HTERT RPE-1 (cell line): Measurements from ENCODE around the gene GAST.

Experiments
- in situ Hi-C: fragments of 300-500 bp; cut with MboI; formaldehyde crosslinking; loops from 4 replicates; pipeline ENCODE4 v1.14.3; 2020; ENCODE audit warnings: low sequenced_read_pairs

The GAST gene

DNA sequence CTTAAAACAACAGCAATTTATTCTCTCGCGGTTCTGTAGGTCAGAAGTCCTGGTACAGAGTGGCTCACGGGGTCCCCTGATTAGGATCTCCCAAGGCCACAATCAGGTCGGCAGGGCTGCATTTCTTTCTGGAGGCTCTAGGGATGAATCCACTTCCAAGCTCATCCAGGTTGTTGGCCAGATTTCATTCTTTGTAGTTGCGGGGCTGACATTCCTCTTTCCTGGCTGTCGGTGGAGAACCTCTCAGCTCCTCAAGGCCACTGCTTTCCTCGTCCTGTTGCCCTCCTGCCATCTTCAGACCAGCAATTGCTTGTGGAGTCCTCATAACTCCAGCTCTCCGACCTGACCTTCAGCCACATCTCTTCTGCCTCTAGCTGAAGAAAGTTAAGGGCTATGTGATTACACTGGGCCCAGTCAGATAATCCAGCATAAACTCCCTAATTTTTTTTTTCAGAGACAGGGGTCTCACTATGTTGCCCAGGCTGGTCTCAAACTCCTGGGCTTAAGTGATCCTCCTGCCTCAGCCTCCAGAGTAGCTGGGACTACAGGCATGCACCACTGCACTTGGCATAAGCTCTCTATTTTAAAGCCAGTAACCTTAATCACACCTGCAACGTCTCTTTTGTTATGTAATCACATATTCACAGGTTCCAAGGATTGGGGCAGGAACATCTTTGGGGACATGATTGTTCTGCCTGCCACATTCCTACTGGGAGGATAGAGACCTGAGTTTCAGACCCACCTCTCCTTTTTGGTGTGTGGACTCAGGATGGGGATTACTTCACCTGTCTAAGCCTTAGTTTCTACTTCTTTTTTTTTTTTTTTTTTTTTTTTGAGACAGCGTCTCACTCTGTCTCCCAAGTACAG is 4.1 kb upstream of the GAST start:
- in situ Hi-C loops: no loop called here

DNA sequence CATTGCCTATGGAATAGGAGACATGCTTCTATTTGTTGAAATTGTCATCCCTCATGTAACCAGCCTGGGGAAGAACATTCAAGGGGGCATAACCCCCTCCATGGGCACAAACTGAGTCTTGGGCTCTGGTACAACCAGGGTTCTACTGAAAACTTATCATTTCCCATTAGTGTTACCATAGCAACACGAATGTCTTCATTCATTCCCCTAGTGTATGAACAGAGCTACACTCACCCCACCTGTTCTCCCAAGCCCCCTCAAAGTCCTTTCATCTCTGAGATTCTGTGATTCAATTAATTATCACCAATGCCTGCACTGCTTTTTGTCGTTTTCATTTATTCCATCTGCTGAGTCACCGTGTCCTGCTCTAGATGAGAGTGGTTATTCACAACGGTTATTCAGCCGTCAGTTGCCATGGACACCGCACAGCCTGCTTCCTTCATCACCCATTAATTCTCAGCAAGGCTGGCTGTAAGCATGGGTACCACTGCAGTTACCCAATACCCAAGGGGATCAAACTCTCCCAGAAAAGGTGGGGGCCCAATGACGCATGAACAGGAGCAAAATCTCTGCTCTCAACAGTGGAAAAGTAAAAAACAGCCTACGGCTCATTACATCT is 1.6 kb upstream of the GAST start:
- in situ Hi-C loops: no loop called here

DNA sequence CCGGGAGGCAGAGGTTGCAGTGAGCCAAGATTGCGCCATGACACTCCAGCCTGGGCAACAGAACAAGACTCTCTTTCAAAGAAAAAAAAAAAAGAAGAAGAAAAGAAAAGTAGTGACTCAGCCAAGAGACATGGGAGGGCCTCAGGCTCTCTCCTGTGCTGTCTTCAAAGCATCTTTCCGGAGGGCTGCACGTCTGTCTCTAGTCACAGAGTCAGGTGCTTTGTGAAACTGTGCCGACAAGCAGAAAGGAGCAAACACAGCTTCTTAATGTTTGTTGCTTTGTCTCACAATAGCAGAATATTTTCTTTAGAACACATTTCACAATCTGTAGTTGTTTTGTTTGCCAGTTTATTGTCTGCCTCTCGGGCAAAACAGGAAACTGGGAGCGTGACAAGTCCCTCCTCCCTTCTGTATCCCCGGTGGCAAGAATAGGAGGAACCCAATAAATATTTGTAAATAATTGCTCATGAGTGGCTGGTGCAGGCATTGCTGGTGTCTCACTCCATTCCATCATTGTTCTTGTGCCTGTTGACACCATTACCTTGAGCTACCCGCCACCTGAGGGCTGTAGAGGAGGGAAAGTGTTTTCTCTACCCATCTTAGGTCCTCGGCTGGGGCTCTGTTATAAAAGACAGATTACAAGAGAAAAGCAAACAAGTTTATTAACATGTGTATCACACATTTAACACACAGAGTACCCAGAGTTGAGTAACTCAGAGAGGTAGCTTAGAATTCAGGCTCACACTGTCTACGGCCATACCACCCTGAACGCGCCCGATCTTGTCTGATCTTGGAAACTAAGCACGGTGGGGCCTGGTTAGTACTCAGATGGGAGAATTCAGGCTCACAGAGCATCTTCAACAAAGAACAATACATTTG is 5.5 kb downstream of the GAST start:
- in situ Hi-C loops: no loop called here

DNA sequence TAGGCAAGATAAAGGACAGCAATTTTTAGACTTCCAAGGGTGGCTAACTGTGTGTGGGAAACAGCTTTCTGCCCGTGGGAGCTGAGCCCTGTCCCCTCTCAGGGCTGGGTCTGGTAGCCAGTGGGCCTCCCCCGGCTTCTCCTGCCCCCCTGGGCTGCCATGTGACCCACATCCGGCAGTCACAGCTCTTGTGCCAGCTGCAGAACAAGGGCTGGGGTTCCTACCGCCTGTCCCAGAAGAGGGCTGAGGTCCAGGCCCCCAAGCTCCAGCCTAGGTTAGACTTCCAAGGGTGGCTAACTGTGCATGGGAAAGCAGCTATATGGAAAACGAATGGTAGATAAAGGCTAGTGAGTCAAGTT is 6.1 kb downstream of the GAST start:
- in situ Hi-C loops: no loop called here

DNA sequence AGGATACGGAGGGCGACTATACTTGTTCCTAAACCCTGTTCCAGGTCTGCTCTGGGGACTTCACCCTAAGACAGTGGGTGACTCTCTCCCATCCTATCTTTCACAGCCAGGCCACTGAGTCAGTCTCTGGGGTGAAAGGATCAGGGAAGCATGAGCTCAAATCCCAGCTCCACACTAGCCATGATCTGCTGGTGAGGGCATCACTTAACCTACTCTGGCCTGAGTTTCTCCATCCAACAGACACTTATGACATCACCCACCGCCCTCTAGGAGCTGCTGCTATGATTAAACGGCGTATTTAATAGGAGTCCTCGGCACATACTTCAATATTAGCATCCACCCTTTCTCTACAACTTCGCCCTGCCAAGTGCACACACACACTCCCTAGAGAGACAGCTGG is 10.1 kb downstream of the GAST start:
- in situ Hi-C loops: no loop called here

DNA sequence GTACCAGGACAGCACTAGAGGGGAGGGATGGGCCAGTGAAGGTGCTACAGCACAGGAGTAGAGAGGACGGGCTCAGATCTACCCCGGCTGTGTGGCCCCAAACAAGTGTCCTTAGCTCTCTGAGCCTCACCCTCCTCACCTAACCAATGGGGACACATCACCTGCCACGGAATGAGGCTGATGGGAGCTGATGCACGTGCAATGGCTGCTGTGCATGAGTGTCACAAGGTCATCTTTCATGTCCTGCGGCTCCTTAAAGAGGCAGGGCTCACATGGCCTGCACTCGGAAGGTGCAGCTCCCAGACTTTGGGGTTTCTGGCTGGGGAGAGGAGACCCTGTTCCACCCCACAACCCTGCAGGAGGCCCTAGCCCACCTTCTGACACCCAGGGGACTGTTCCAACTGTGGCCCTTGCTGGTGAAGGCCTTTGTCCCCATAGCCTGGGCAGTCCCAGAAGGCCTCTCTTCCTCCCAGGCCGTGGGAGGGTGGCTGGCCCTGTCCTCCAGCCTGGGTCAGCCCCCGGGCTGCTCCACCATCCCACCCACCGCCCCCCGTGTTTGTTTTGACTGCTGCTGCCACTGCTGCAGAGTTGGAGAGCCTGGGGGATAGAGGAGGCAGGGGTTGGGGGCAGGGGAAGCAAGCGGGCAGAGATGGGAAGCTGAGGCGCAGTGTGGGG is 11.8 kb downstream of the GAST start:
- in situ Hi-C loops: no loop called here

DNA sequence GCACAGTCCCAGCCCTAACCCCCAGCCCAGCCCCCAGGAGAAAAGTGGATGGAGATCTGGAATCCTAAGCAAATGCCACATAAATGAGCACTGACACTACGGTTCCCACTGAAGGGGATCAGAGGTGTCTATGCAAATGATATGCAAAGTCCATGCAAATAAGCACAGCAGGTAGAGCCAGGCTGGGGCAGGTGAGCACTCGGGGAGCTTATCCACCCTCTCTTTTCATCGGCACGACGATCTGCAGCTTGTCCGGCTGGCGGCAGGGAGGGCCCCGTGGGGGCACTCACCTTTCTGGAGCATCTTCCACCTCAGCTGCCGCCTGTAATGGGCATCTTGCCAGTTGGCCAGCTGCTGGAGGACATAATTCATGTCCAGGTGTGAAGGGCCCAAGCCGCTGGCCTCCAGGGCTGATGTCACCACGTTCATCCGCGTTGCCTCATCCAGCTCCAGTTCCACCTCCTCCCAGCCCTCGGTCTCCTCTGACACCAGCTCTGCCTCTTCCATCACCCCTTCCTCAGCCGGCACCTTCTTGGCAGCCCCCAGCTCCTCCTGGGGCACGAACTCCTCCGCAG is 12.4 kb downstream of the GAST start:
- in situ Hi-C loops: no loop called here

DNA sequence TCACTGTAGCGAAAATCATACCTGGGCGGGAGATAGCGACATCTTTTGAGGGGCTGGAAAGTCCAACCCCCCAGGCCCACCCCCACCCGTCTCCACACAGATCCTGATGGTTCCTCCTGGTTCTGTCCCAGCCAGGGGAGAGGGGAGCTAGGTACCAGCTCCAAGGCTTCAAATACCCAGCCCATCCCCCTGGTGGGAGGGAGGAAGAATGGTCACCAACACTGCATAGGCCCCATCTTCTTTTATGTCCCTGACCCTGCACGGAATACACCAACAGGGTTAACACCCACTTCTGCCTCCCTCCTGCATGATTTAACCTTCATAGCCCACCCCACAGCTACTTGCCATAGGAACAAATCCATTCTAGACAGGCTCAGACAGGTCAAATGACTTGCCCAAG is 13.0 kb downstream of the GAST start:
- in situ Hi-C loops: no loop called here

DNA sequence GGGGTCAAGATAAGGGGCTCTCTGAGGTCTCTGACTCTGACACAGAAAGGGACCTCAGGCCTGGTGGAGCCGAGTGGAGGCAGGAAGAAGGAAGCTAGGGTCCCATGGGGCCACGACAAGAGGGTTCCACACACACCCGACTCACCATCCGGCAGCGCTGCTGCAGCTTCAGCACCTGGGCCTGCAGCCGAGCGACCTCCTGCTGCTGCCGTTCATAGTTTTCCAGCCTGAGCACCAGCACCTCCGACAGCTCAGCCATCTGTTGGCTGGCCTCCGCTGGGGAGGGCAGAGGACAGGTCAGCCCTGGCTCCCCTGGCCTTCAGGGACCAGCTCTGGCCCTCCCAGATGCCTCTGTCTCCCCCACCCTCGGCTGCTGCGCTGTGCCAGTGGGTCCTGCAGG is 15.9 kb downstream of the GAST start:
- in situ Hi-C loops: no loop called here

DNA sequence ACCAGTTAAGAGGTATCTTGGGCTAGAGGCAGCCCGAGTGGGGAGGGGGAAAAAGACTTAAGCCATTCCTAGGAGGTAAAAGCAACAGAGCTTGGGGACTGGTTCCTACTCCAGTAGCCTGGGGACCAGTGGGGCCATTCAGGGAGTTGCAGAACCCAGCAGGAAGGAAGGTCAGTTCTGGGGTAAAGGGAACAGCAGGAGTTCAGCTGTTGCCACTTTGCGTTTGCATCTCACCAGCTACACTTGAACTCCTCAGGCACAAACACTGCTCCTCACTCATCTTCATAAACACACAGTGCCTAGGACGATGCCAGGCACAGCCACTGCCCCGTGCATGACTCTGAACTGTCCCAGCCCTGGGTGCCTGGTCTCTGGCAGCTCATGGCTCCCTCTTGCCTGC is 18.3 kb downstream of the GAST start:
- in situ Hi-C loops: no loop called here

DNA sequence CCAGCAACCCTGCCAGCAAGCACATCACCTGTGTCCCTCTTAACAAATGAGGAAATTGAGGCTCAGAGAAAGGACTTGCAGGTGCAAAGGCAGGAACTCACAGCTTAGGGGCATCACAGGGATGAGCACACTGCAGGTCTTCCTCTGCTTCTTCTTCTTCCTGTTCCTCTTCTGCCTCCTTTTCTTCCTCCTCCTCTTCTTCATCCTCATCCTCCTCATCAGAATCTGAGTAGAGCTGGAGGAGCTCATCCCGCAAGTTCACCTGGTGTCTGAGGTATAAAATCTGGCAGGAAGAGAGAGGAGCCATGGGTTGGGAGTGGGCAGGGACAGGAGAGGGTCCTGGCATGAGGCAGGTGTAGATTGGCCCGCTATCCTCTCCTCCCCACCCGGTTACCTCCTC is 19.7 kb downstream of the GAST start:
- in situ Hi-C loops: no loop called here

DNA sequence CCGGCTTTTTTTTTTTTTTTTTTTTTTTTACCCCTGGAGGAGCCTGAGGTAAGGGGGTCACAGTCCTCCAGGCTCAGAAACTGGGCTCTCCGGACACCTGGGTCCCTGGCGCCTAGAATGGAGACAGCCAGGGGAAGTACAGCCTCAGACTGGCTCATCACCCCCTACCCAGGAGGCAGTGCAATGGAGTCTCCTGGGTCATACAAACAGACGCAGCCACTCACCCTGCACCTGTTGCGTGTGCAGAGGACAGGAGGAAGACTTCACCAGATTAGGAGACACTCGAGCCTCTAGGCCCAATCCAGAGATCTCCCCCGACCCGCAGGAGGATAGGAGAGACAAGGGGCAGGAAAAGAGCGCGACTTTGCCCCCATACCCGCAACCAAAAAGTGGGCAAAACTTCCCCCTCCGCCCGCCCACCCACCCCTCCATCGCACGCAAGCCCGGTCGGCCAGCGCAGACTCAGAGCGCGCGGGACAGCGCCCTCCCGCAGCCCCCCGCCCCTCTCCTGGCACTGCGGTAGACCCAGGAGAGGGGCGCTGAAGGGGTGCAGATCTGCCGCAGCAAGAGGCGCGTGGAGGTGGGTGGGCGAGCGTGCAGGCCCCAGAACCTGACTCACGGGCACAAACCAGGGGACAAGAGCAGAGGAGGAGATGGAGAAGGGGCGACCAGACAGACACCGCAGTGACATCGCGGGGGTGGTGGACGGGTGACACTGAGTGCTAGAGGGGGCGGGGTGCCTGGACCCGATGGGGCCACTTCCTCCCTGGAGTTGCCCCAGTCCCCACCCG is 21.4 kb downstream of the GAST start:
- in situ Hi-C loops: no loop called here

DNA sequence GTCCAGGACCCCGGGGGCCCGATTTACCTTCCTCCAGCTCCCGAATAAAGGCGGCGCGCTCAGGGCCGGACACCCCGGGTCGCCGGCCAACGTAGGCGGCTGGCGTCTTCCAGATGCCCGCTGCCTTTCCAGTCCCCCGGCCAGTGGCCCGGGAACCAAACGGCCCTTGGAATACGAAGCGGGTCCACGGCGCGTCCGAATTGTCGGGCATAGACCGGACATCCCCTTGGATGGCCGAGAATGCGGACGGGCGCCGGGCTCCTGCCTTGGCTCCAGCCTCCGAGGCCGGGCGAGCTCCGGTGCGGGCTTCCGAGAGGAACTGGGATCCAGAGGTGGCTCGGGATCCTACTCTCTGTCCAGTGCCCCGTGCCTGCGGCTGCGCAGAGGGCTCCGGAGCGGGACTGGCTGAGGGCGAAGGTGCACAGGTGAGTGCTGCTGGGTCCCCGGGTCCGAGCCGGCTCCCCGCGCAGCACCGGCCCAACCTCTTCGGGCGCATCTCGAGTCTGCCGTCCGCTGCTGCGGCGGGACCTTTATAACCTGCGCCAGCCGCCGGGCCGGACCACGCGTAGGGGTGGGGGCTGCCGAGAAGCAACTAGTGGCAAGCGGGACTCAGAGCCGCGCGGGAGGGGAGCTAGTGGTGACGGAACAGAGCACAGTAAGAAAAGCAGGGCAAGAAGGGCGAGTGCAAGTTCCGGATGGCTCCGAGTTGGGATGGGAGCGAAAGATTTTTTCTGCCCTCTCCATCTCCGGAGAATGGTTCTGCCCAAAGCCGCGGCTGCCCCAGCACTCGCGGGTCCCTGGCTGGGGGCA is 22.2 kb downstream of the GAST start, which contains the start of gene HAP1:
TSS of gene HAP1 (minus strand) at position 505 of the 810 bp plus-strand sequence. CDS start at position 496, 9 bp downstream.
- in situ Hi-C loops: no loop called here

DNA sequence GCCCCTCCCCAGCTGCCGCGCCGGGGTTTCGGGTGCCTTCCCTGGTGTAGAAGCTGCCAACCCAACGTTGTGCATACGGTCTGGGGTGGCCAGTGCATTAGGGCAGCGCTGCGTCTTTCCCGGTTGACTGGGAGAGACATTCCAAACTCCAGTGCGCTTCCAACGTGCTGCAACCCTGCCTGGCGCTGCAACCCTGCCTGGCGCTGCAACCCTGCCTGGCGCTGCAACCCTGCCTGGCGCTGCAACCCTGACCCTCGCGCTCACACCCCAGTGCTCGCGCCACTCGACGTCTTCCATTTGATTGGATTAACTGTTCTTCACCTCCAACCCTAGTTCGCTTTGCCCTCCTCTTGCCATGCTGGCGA is 22.8 kb downstream of the GAST start:
- in situ Hi-C loops: no loop called here

DNA sequence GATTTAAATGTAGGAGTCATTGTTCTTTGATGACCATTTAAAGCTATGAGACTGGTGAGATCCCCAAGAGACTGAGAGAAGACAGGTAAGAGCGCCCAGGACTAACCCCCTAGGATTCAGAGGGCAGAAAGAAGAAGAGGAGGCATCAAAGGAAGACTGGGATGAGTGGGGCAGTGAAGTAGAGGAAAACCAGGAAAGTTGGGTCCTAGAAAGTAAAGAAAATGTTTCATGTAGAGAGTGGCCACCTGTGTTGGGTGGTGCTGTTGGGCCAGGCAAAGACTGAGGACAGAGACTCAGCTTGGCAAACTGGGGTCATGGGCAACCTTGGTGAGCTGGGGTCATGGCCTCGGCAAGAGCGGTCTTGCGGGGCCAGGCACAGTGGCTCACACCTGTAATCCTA is 23.6 kb downstream of the GAST start:
- in situ Hi-C loops: no loop called here

DNA sequence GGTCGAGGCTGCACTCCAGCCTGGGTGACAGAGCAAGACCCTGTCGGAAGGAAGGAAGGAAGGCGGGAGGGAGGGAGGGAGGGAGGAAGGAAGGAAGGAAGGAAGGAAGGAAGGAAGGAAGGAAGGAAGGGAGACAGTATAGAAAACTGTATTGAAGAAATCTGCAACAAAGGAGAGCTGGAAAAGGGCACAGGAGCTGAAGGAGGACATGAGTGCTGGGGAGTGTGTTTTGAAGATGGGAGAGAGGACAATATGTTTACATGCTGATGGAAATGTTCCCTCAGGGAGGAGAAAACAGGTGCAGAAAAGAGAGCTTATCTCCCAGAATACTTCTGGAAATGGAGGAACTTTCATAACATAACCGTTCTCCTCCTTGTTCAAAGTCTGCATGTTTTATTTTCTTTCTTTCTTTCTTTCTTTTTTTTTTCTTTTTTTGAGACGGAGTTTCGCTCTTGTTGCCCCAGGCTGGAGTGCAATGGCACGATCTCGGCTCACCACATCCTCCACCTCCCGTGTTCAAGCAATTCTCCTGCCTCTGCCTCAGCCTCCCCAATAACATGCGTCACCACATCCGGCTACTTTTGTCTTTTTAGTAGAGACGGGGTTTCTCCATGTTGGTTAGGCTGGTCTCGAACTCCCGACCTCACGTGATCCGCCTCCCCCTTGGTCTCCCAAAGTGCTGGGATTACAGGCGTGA is 25.0 kb downstream of the GAST start:
- in situ Hi-C loops: no loop called here

DNA sequence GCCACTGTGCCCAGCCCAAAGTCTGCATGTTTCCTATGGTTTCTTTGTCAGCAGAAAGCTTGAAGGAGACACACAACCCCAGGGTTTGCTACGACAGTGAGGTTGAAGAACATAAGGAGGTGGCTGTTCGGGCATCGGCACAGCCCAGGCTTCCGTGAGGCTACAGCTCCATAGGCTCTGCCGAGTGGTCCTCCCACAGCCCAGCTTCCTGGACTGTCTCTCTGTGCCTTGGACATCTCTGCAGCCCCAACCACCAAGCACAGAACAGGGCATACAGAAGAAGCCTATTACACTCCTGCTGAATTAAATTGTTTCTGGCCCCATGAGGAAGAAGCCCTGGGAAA is 25.5 kb downstream of the GAST start:
- in situ Hi-C loops: no loop called here

DNA sequence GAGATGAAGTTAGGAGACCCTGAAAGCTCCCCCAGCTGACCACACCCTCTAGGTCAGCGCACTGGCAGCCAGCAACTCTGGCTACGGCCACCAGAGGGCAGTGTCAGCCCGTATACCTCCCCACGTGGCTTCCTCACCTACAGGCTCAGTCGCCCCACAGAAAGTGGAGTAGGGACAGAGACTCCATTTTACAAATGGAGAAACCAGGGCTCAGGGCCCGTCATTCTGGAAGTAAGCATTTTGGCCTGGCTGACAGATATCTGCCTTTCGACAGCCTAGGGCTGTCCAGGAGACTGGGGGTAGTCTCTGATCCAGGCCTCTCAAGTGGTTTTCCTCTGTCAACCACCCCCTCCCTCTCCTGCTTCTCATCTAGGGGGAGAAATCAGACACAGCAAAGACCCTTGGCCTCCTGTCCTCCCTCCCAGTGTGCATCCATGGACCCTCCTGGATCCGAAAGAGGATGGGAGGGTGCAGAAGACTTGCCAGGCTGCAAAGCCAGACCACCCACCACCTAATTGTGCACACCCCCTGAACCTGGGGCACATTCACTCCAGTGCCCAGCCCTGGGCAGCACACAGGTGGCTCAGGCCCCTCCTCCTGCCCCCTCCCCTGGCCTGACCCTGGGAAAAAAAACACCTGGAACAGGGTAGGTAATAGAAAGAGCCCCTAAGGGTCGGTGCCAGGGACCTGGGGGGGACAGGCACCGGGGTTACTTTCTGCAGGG is 26.1 kb downstream of the GAST start:
- in situ Hi-C loops: no loop called here
